HFF-Myc (cell line): ENCODE data around the gene DALRD3.
A peak's percentile ranks its signal among the peaks of the same experiment; 100 is the strongest.

Experiments used
- DNase-seq: peaks from one replicate; pipeline ENCODE4 v3.0.0-alpha.2; 2011; ENCODE audit warnings: low read depth; ENCODE audit errors: extremely low read depth
- H3K4me3 ChIP-seq: replicated peaks from 2 replicates; pipeline ENCODE4 v1.5.1; 2011; ENCODE audit warnings: low read depth, mild to moderate bottlenecking, control low read depth, low read length
- CTCF ChIP-seq: IDR thresholded peaks from 2 replicates; pipeline ENCODE4 v1.5.1; 2012; ENCODE audit warnings: mild to moderate bottlenecking, low read depth, low read length, control low read depth; ENCODE audit errors: missing control alignments

DALRD3 gene

GRCh38 chr3:49027634-49028033 lies 9.3 kb upstream of the DALRD3 start:
- no peak for DNase-seq
- H3K4me3 ChIP-seq, result peak overlapping the region; percentile 92
- no peak for TF ChIP-seq CTCF

- TF ChIP-seq CTCF, result no peak
- H3K4me3 ChIP-seq, result peak overlapping the region; percentile 10; the same call in 1 of the 2 replicates
- DNase-seq, result no peak
These were observed 8.2 kb upstream of the DALRD3 start for GRCh38 chr3:49026536-49026935.

GRCh38 chr3:49025793-49026520 lies 7.6 kb upstream of the DALRD3 start:
- 0 out of 2 replicates have a peak overlapping the region, but pooled peaks have one; percentile 10 for H3K4me3 ChIP-seq
- DNase-seq, result no peak
- no peak for TF ChIP-seq CTCF

GRCh38 chr3:49025005-49025792 lies 6.8 kb upstream of the DALRD3 start:
- 0 out of 2 replicates have a peak overlapping the region, but pooled peaks have one; percentile 10 for H3K4me3 ChIP-seq
- no peak for DNase-seq
- TF ChIP-seq CTCF, result no peak

- no peak overlapping the region for H3K4me3 ChIP-seq
- no peak for DNase-seq
- TF ChIP-seq CTCF, result no peak
These were observed 6.1 kb upstream of the DALRD3 start for GRCh38 chr3:49024449-49024848.

GRCh38 chr3:49023775-49024174 lies 5.4 kb upstream of the DALRD3 start:
- no peak overlapping the region for H3K4me3 ChIP-seq
- TF ChIP-seq CTCF, result no peak
- DNase-seq, result no peak
